SK-N-MC (cell line): ENCODE results near the gene TMEM26.

Experiments
- EZH2 ChIP-seq: fragments of 200-600 bp; sonication (generic); IDR thresholded peaks from one replicate; pipeline ENCODE4 v1.6.1; 2017; ENCODE audit warnings: antibody characterized with exemption
- FOXP2 ChIP-seq: optimal IDR thresholded peaks from 2 replicates; pipeline ENCODE3; 2011; ENCODE audit warnings: mild to moderate bottlenecking, moderate library complexity; ENCODE audit not compliant: insufficient read depth; ENCODE audit errors: extremely low read length, control extremely low read depth
- POLR2AphosphoS5 ChIP-seq: IDR thresholded peaks from 2 replicates; pipeline ENCODE4 v1.6.1; 2012; ENCODE audit warnings: mild to moderate bottlenecking, low read depth, low read length, borderline replicate concordance

DNA sequence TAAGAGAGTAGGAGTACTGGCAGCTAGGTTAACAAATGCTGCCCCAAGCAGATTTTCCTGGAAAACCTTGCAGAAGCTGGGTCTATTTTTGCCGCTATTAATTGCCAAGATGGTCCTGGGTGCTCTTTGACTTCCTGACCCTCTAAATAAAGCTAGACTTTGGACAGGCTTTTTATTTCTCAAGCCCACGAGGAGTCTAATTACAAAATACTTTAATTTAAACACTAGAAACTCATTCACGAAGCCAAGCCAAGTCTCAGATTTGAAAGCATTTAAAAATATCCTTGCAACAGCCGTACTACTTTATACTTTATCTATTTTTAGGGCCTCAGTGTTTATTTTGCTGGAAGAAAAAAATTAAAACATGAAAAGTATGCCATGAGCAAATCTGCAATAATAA is 45.1 kb downstream of the TMEM26 start:
- TF ChIP-seq POLR2AphosphoS5 (no peak), EZH2 (no peak), FOXP2 (no peak)
